HepG2 (cell line): Measurements from ENCODE around the gene LRP10. TPM values are rescaled to one million over a fixed set of nuclear protein-coding genes. Genes with fewer than 3 reads are reported as not detected.
A peak's percentile ranks its signal among the peaks of the same experiment; 100 is the strongest.

Source experiments
- ATAC-seq: fragments of 200-7000 bp; cut with Tn5 transposase; 3 replicates; pipeline ENCODE4 v1.9.1; 2020; ENCODE audit warnings: mild to moderate bottlenecking, moderate library complexity
- BruUV-seq: library from RNA; stranded (reverse); fragments of 400-500 nt; replicated peaks from 2 replicates; lab custom pipeline; 2021; lab: Mats Ljungman, UMichigan
- CTCF ChIA-PET: fragments of 300-600 bp; formaldehyde crosslinking; extraction: SDS; loops from one replicate; lab custom pipeline; 2021; ENCODE audit warnings: low total read pairs, inconsistent platforms, low intra/inter-chr PET ratio; lab: Yijun Ruan, JAX
- POLR2A ChIA-PET: fragments of 350-600 bp; sonication (Branson Sonifier 250); formaldehyde crosslinking; loops from one replicate; lab custom pipeline; 2020; ENCODE audit warnings: antibody characterized with exemption, inconsistent platforms; lab: Yijun Ruan, JAX
- DNase-seq: peaks from one replicate; pipeline ENCODE4 v3.0.0-alpha.2; 2015; ENCODE audit warnings: low spot score
- FAIRE-seq: peaks from 3 replicates; lab custom pipeline; 2011; peaks lifted over from hg19 to GRCh38; lab: Jason Lieb, UNC
- H2AFZ ChIP-seq: one replicate; pipeline ENCODE4 v1.6.1; 2011; ENCODE audit warnings: low read length, inconsistent platforms
- H3K27ac ChIP-seq: fragments of 300-600 bp; 3 replicates; pipeline ENCODE4 v1.8.0; 2011; ENCODE audit warnings: mixed run types, mild to moderate bottlenecking, mixed read lengths, low read length, inconsistent platforms; ENCODE audit not compliant: insufficient read depth; ENCODE audit errors: extremely low read length
- H3K27me3 ChIP-seq, 2 experiments: fragments of 200-600 bp in 1 of 2; 2 replicates in 1 of 2; 3 replicates in 1 of 2; pipeline versions ENCODE4 v1.6.0 to v1.8.0; 2011; ENCODE audit warnings: low read length in 2 of 2, mild to moderate bottlenecking in 2 of 2, moderate library complexity in 2 of 2, inconsistent platforms in 1 of 2; ENCODE audit not compliant: insufficient read depth in 2 of 2, control insufficient read depth in 1 of 2
- H3K36me3 ChIP-seq, 2 experiments: fragments of 200-600 bp in 1 of 2; replicated peaks in 1 of 2; 2 replicates in 1 of 2; 3 replicates in 1 of 2; pipeline versions ENCODE4 v1.5.1 to v1.8.0; 2011; ENCODE audit warnings: low read length in 2 of 2, inconsistent platforms in 1 of 2; ENCODE audit not compliant: insufficient read depth in 2 of 2, control insufficient read depth in 1 of 2
- H3K4me1 ChIP-seq: 2 replicates; pipeline ENCODE4 v1.5.1; 2012; ENCODE audit warnings: low read length, inconsistent platforms; ENCODE audit not compliant: insufficient read depth
- H3K4me2 ChIP-seq: 2 replicates; pipeline ENCODE4 v1.6.0; 2011; ENCODE audit warnings: low read depth, low read length, inconsistent platforms
- H3K4me3 ChIP-seq, 3 experiments: fragments of 200-600 bp in 1 of 3; sonication (generic), shearing (Covaris generic) in 1 of 3; replicated peaks in 1 of 3; 2 replicates each; pipeline ENCODE4 v1.5.1; 2011 to 2016; ENCODE audit warnings: low read length in 3 of 3, inconsistent platforms in 2 of 3, low read depth in 2 of 3, mild to moderate bottlenecking in 2 of 3, control low read depth in 1 of 3, mixed read lengths in 1 of 3; ENCODE audit not compliant: insufficient read depth in 1 of 3
- H3K79me2 ChIP-seq: one replicate; pipeline ENCODE4 v1.6.1; 2011; ENCODE audit warnings: low read length, inconsistent platforms; ENCODE audit not compliant: insufficient read depth
- H3K9ac ChIP-seq: 2 replicates; pipeline ENCODE4 v1.6.0; 2011; ENCODE audit warnings: mild to moderate bottlenecking, low read depth, low read length, inconsistent platforms; ENCODE audit not compliant: insufficient read depth
- H3K9me3 ChIP-seq: 2 replicates; pipeline ENCODE4 v1.5.1; 2012; ENCODE audit warnings: mild to moderate bottlenecking, low read length
- H4K20me1 ChIP-seq: 2 replicates; pipeline ENCODE4 v1.6.0; 2011; ENCODE audit warnings: inconsistent platforms, mild to moderate bottlenecking, low read length, moderate library complexity; ENCODE audit not compliant: insufficient read depth
- GABPA ChIP-seq, 2 experiments: IDR thresholded peaks; 2 replicates each; pipeline ENCODE4 v1.6.1; 2011 to 2016; ENCODE audit warnings: low read depth in 2 of 2, low read length in 1 of 2, missing biosample characterization in 1 of 2, missing genetic modification characterization in 1 of 2
- LRRFIP1 ChIP-seq: sonication (generic); formaldehyde crosslinking; conservative IDR thresholded peaks from 2 replicates; pipeline ENCODE4 v1.4.0; 2020; ENCODE audit warnings: missing genetic modification reagents
- PHF20 ChIP-seq: sonication (generic); formaldehyde crosslinking; IDR thresholded peaks from 2 replicates; pipeline ENCODE4 v1.5.0; 2020; ENCODE audit warnings: mild to moderate bottlenecking, missing genetic modification reagents
- SAFB2 ChIP-seq: sonication (generic); formaldehyde crosslinking; IDR thresholded peaks from 2 replicates; pipeline ENCODE4 v1.5.1; 2020; ENCODE audit warnings: missing genetic modification reagents, low read depth, mild to moderate bottlenecking, borderline replicate concordance
- ZNF121 ChIP-seq: sonication (generic); formaldehyde crosslinking; IDR thresholded peaks from 2 replicates; pipeline ENCODE4 v1.5.0; 2020; ENCODE audit warnings: mild to moderate bottlenecking, missing genetic modification reagents
- WGBS: methylation state at CpG from one replicate; pipeline ENCODE4 v1.1.6; 2017; ENCODE audit warnings: low lambda C conversion rate; 5-methylcytosine and 5-hydroxymethylcytosine counted together
- in situ Hi-C: cut with HindIII; loops from 2 replicates; pipeline ENCODE4 v1.10.0; 2017; ENCODE audit warnings: low pct_unique_long_range_greater_than_20kb; ENCODE audit not compliant: extremely low pct_ligation_motif_present
- intact Hi-C: fragments of 100-400 bp; cut with micrococcal nuclease; formaldehyde crosslinking; loops from one replicate; pipeline ENCODE4 v1.10.0; 2022; ENCODE audit not compliant: unreplicated experiment
- polyA plus RNA-seq, 8 experiments: library from polyadenylated mRNA; depleted of rRNA in 3 of 8; stranded (reverse) in 7 of 8; unstranded in 1 of 8; fragments of >200 nt; fragmentation: Illumina TruSeq in 4 of 8; extraction: Trizol in 4 of 8; gene quantifications; 2 replicates each; pipeline versions ENCODE4 v1.2.1 to v1.2.3, GENCODE V29; 2011 to 2016; ENCODE audit warnings: low read depth in 4 of 8, missing spikeins in 1 of 8, mixed read lengths in 1 of 8; ENCODE audit not compliant: insufficient read depth in 1 of 8
- total RNA-seq, 5 experiments: library from RNA; depleted of rRNA; stranded (reverse); fragments of >200 nt; fragmentation: Illumina TruSeq; extraction: Trizol; gene quantifications; 2 replicates each; pipeline ENCODE4 v1.2.3, GENCODE V29; 2016; ENCODE audit warnings: low read depth in 1 of 5

The LRP10 gene
- total and polyA plus RNA-seq, 2 of the 13 experiments (the other 11 are each of a cell fraction or from before 2014, with no cell fraction given), result 16.9 to 45.2 TPM

- no TSS peak for BruUV-seq
- Histone ChIP-seq H3K4me2 (no peak overlapping the region), H3K79me2 (no peaks in the 10 kb centered on the region), H3K36me3 (no peaks in the 10 kb centered on the region), H3K27ac (no peak overlapping the region), H3K9me3 (no peaks in the 10 kb centered on the region), H3K4me3 (no peak overlapping the region), H2AFZ (no peak overlapping the region), H4K20me1 (no peaks in the 10 kb centered on the region), H3K27me3 (peaks cover 12 to 62% of the 10 kb centered on the region in 2 experiments; a peak in 4 of 5 replicates), H3K9ac (no peak overlapping the region), H3K4me1 (peaks cover 18% of the 10 kb centered on the region)
- TF ChIP-seq PHF20 (CRISPR knock-in tag) (0 out of 2 replicates have a peak, but pooled peaks have one; percentile 37), SAFB2 (CRISPR knock-in tag) (no peak), LRRFIP1 (CRISPR knock-in tag) (no peak), ZNF121 (CRISPR knock-in tag) (no peak), GABPA (IDR thresholded peaks at IDR 0.05; ENCODE audit: low read depth, low read length) (0 out of 2 replicates have a peak, but pooled peaks have one; percentile 1), GABPA (CRISPR knock-in tag; IDR thresholded peaks at IDR 0.05; ENCODE audit: low read depth) (no peak)
- intact Hi-C loops, result no loop called here
- 43% methylated on average over 7 of the region's 7 CpGs for WGBS
- DNase-seq (no peak), FAIRE-seq (no peak), ATAC-seq (peak; percentile 3)
- ChIA-PET CTCF (no interaction called here), POLR2A (interaction anchor here (0.6 to 5.3 kb wide), 6 partner anchors 12 to 123 kb away, joined by 3 to 53 read pairs (median 4); partner anchors contain the start of genes LRP10, OXA1L and PRMT5)
- in situ Hi-C loops, result no loop called here
These were observed 12.7 kb downstream of the LRP10 start for GRCh38 chr14:22884076-22884737.
